C4-2B (cell line): ENCODE measurements around the gene GRIK4.

Source experiments
- ZFX ChIP-seq: fragments of 450-650 bp; IDR thresholded peaks from 2 replicates; pipeline ENCODE4 v1.6.1; 2017
- TF ChIP-seq, protein P1 (sequence below): fragments of 450-650 bp; conservative IDR thresholded peaks from 2 replicates; pipeline ENCODE4 v1.5.1; 2017; ENCODE audit warnings: mild to moderate bottlenecking

DNA sequence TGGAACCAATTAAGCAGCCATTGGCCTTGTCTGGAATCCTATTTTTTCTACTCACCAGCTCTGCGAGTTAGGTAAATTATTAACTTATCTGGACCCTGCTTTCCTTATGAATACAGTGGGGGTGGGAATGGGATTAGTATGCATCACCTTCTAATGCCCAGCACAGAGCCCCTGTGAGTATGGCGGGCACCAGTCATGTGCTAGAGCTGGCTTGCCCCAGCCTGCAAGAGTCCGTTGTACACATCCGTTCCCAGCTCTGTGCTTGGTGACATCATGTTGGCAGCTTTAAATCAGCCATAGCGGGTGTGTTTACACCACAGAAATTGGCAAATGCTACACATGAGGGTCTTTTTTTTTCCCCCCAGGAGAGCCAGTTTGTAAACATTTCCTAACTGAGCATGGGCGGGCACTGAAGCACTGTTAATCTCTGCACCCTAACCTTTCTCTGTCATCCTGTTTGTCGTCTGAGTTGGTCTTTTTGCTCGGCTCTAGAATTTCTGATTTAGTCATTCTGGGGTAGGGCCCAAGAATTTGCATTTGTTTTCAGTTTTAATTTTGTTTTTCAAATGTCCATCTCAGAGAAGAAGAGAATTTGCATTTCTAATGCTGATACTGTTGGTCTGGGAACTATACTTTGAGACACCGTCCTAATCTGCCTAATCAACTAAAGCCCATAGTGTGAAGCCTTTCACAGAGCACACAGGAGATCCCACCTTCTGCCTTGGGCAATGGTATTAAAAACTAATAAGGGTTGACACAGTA lies 382.1 kb downstream of the GRIK4 start:
- TF ChIP-seq, protein P1, sequence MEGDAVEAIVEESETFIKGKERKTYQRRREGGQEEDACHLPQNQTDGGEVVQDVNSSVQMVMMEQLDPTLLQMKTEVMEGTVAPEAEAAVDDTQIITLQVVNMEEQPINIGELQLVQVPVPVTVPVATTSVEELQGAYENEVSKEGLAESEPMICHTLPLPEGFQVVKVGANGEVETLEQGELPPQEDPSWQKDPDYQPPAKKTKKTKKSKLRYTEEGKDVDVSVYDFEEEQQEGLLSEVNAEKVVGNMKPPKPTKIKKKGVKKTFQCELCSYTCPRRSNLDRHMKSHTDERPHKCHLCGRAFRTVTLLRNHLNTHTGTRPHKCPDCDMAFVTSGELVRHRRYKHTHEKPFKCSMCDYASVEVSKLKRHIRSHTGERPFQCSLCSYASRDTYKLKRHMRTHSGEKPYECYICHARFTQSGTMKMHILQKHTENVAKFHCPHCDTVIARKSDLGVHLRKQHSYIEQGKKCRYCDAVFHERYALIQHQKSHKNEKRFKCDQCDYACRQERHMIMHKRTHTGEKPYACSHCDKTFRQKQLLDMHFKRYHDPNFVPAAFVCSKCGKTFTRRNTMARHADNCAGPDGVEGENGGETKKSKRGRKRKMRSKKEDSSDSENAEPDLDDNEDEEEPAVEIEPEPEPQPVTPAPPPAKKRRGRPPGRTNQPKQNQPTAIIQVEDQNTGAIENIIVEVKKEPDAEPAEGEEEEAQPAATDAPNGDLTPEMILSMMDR: no peak
- no peak for TF ChIP-seq ZFX
